HepG2 (cell line): ENCODE data around the gene N4BP2. TPM values are rescaled to one million over a fixed set of nuclear protein-coding genes. Genes with fewer than 3 reads are reported as not detected.
"Not testable (repeated sequence)": the region's sequence is repeated elsewhere in the genome, so short reads cannot be mapped to it uniquely, and the experiment has no call there.

ENCODE experiments used
- ATAC-seq: fragments of 200-7000 bp; cut with Tn5 transposase; 3 replicates; pipeline ENCODE4 v1.9.1; 2020; ENCODE audit warnings: mild to moderate bottlenecking, moderate library complexity
- BruUV-seq: library from RNA; stranded (reverse); fragments of 400-500 nt; replicated peaks from 2 replicates; lab custom pipeline; 2021; lab: Mats Ljungman, UMichigan
- CTCF ChIA-PET: fragments of 300-600 bp; formaldehyde crosslinking; extraction: SDS; loops from one replicate; lab custom pipeline; 2021; ENCODE audit warnings: low total read pairs, inconsistent platforms, low intra/inter-chr PET ratio; lab: Yijun Ruan, JAX
- POLR2A ChIA-PET: fragments of 350-600 bp; sonication (Branson Sonifier 250); formaldehyde crosslinking; loops from one replicate; lab custom pipeline; 2020; ENCODE audit warnings: antibody characterized with exemption, inconsistent platforms; lab: Yijun Ruan, JAX
- DNase-seq: peaks from one replicate; pipeline ENCODE4 v3.0.0-alpha.2; 2015; ENCODE audit warnings: low spot score
- FAIRE-seq: peaks from 3 replicates; lab custom pipeline; 2011; peaks lifted over from hg19 to GRCh38; lab: Jason Lieb, UNC
- H2AFZ ChIP-seq: one replicate; pipeline ENCODE4 v1.6.1; 2011; ENCODE audit warnings: low read length, inconsistent platforms
- H3K27ac ChIP-seq: fragments of 300-600 bp; 3 replicates; pipeline ENCODE4 v1.8.0; 2011; ENCODE audit warnings: mixed run types, mild to moderate bottlenecking, mixed read lengths, low read length, inconsistent platforms; ENCODE audit not compliant: insufficient read depth; ENCODE audit errors: extremely low read length
- H3K27me3 ChIP-seq, 2 experiments: fragments of 200-600 bp in 1 of 2; 2 replicates in 1 of 2; 3 replicates in 1 of 2; pipeline versions ENCODE4 v1.6.0 to v1.8.0; 2011; ENCODE audit warnings: low read length in 2 of 2, mild to moderate bottlenecking in 2 of 2, moderate library complexity in 2 of 2, inconsistent platforms in 1 of 2; ENCODE audit not compliant: insufficient read depth in 2 of 2, control insufficient read depth in 1 of 2
- H3K36me3 ChIP-seq, 2 experiments: fragments of 200-600 bp in 1 of 2; replicated peaks in 1 of 2; 2 replicates in 1 of 2; 3 replicates in 1 of 2; pipeline versions ENCODE4 v1.5.1 to v1.8.0; 2011; ENCODE audit warnings: low read length in 2 of 2, inconsistent platforms in 1 of 2; ENCODE audit not compliant: insufficient read depth in 2 of 2, control insufficient read depth in 1 of 2
- H3K4me1 ChIP-seq: 2 replicates; pipeline ENCODE4 v1.5.1; 2012; ENCODE audit warnings: low read length, inconsistent platforms; ENCODE audit not compliant: insufficient read depth
- H3K4me2 ChIP-seq: 2 replicates; pipeline ENCODE4 v1.6.0; 2011; ENCODE audit warnings: low read depth, low read length, inconsistent platforms
- H3K4me3 ChIP-seq, 3 experiments: fragments of 200-600 bp in 1 of 3; sonication (generic), shearing (Covaris generic) in 1 of 3; replicated peaks in 1 of 3; 2 replicates each; pipeline ENCODE4 v1.5.1; 2011 to 2016; ENCODE audit warnings: low read length in 3 of 3, inconsistent platforms in 2 of 3, low read depth in 2 of 3, mild to moderate bottlenecking in 2 of 3, control low read depth in 1 of 3, mixed read lengths in 1 of 3; ENCODE audit not compliant: insufficient read depth in 1 of 3
- H3K79me2 ChIP-seq: one replicate; pipeline ENCODE4 v1.6.1; 2011; ENCODE audit warnings: low read length, inconsistent platforms; ENCODE audit not compliant: insufficient read depth
- H3K9ac ChIP-seq: 2 replicates; pipeline ENCODE4 v1.6.0; 2011; ENCODE audit warnings: mild to moderate bottlenecking, low read depth, low read length, inconsistent platforms; ENCODE audit not compliant: insufficient read depth
- H3K9me3 ChIP-seq: 2 replicates; pipeline ENCODE4 v1.5.1; 2012; ENCODE audit warnings: mild to moderate bottlenecking, low read length
- H4K20me1 ChIP-seq: 2 replicates; pipeline ENCODE4 v1.6.0; 2011; ENCODE audit warnings: inconsistent platforms, mild to moderate bottlenecking, low read length, moderate library complexity; ENCODE audit not compliant: insufficient read depth
- ESRRA ChIP-seq: sonication (generic); formaldehyde crosslinking; IDR thresholded peaks from 2 replicates; pipeline ENCODE4 v1.5.1; 2020; ENCODE audit warnings: mild to moderate bottlenecking, low read depth, missing genetic modification reagents
- ETV6 ChIP-seq: sonication (generic); formaldehyde crosslinking; conservative IDR thresholded peaks from 2 replicates; pipeline ENCODE4 v1.4.0; 2020; ENCODE audit warnings: missing genetic modification reagents
- FLYWCH1 ChIP-seq: sonication (generic); formaldehyde crosslinking; IDR thresholded peaks from 2 replicates; pipeline ENCODE4 v1.8.1; 2023; ENCODE audit warnings: mild to moderate bottlenecking, missing genetic modification reagents
- MAFF ChIP-seq: IDR thresholded peaks from 2 replicates; pipeline ENCODE4 v1.6.1; 2011; ENCODE audit warnings: low read depth, low read length, improper control_type of control experiment
- POLR2AphosphoS5 ChIP-seq: IDR thresholded peaks from 2 replicates; pipeline ENCODE4 v1.6.1; 2012; ENCODE audit warnings: low read depth, low read length
- PPARG ChIP-seq: conservative IDR thresholded peaks from 2 replicates; pipeline ENCODE4 v1.6.1; 2016; ENCODE audit warnings: missing biosample characterization, missing genetic modification reagents
- RXRA ChIP-seq: sonication (generic); formaldehyde crosslinking; IDR thresholded peaks from 2 replicates; pipeline ENCODE4 v1.5.1; 2020; ENCODE audit warnings: missing genetic modification reagents
- SMC3 ChIP-seq: IDR thresholded peaks from 2 replicates; pipeline ENCODE4 v1.6.1; 2011; ENCODE audit warnings: low read length, improper control_type of control experiment
- SP4 ChIP-seq: sonication (generic); formaldehyde crosslinking; IDR thresholded peaks from 2 replicates; pipeline ENCODE4 v1.8.1; 2023; ENCODE audit warnings: mild to moderate bottlenecking, missing genetic modification reagents
- ZFP1 ChIP-seq: IDR thresholded peaks from 2 replicates; pipeline ENCODE4 v1.6.1; 2016
- ZFP62 ChIP-seq: sonication (generic); formaldehyde crosslinking; IDR thresholded peaks from 2 replicates; pipeline ENCODE4 v1.4.0; 2020; ENCODE audit warnings: missing genetic modification reagents
- ZIK1 ChIP-seq: sonication (generic); formaldehyde crosslinking; IDR thresholded peaks from 2 replicates; pipeline ENCODE4 v1.5.0; 2020; ENCODE audit warnings: mild to moderate bottlenecking, low read depth, missing genetic modification reagents, borderline replicate concordance
- ZNF720 ChIP-seq: sonication (generic); formaldehyde crosslinking; IDR thresholded peaks from 2 replicates; pipeline ENCODE4 v1.4.0; 2020; ENCODE audit warnings: missing genetic modification reagents
- ZSCAN30 ChIP-seq: sonication (generic); formaldehyde crosslinking; IDR thresholded peaks from 2 replicates; pipeline ENCODE4 v1.5.0; 2020; ENCODE audit warnings: mild to moderate bottlenecking, missing genetic modification reagents
- WGBS: methylation state at CpG from one replicate; pipeline ENCODE4 v1.1.6; 2017; ENCODE audit warnings: low lambda C conversion rate; 5-methylcytosine and 5-hydroxymethylcytosine counted together
- in situ Hi-C: cut with HindIII; loops from 2 replicates; pipeline ENCODE4 v1.10.0; 2017; ENCODE audit warnings: low pct_unique_long_range_greater_than_20kb; ENCODE audit not compliant: extremely low pct_ligation_motif_present
- intact Hi-C: fragments of 100-400 bp; cut with micrococcal nuclease; formaldehyde crosslinking; loops from one replicate; pipeline ENCODE4 v1.10.0; 2022; ENCODE audit not compliant: unreplicated experiment
- polyA plus RNA-seq, 8 experiments: library from polyadenylated mRNA; depleted of rRNA in 3 of 8; stranded (reverse) in 7 of 8; unstranded in 1 of 8; fragments of >200 nt; fragmentation: Illumina TruSeq in 4 of 8; extraction: Trizol in 4 of 8; gene quantifications; 2 replicates each; pipeline versions ENCODE4 v1.2.1 to v1.2.3, GENCODE V29; 2011 to 2016; ENCODE audit warnings: low read depth in 4 of 8, missing spikeins in 1 of 8, mixed read lengths in 1 of 8; ENCODE audit not compliant: insufficient read depth in 1 of 8
- total RNA-seq, 5 experiments: library from RNA; depleted of rRNA; stranded (reverse); fragments of >200 nt; fragmentation: Illumina TruSeq; extraction: Trizol; gene quantifications; 2 replicates each; pipeline ENCODE4 v1.2.3, GENCODE V29; 2016; ENCODE audit warnings: low read depth in 1 of 5
- TF ChIP-seq, protein P1 (sequence below): sonication (generic); formaldehyde crosslinking; IDR thresholded peaks from 2 replicates; pipeline ENCODE4 v1.4.0; 2020; ENCODE audit warnings: missing genetic modification reagents
- TF ChIP-seq, protein P2 (sequence below): sonication (generic); formaldehyde crosslinking; conservative IDR thresholded peaks from 2 replicates; pipeline ENCODE4 v1.8.0; 2022; ENCODE audit warnings: missing genetic modification reagents

Gene N4BP2
- total and polyA plus RNA-seq, 2 of the 13 experiments (the other 11 are each of a cell fraction or from before 2014, with no cell fraction given) = 5.6 to 12.9 TPM

DNA sequence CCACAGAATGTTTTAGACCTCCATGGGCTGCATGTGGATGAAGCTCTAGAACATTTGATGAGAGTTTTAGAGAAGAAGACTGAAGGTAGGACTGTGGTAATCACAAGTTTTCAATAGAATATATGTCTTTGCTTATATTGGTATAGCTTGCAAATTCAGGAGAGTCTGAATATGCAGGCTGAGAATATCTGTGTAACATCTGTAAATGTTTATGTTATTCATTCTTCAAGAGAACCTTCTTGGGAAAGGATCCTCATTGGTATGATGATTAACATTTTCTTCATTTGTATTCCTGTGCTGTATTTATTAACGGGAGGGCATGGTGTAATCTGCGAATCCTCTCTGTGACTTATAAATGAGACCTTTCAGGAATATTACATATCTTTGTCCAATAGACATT lies 88.1 kb downstream of the N4BP2 start (continued):
- TF ChIP-seq, protein P1, sequence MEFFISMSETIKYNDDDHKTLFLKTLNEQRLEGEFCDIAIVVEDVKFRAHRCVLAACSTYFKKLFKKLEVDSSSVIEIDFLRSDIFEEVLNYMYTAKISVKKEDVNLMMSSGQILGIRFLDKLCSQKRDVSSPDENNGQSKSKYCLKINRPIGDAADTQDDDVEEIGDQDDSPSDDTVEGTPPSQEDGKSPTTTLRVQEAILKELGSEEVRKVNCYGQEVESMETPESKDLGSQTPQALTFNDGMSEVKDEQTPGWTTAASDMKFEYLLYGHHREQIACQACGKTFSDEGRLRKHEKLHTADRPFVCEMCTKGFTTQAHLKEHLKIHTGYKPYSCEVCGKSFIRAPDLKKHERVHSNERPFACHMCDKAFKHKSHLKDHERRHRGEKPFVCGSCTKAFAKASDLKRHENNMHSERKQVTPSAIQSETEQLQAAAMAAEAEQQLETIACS (CRISPR knock-in tag) = no peak
- TF ChIP-seq ZSCAN30 (CRISPR knock-in tag) (no peak), SP4 (CRISPR knock-in tag) (no peak)

DNA sequence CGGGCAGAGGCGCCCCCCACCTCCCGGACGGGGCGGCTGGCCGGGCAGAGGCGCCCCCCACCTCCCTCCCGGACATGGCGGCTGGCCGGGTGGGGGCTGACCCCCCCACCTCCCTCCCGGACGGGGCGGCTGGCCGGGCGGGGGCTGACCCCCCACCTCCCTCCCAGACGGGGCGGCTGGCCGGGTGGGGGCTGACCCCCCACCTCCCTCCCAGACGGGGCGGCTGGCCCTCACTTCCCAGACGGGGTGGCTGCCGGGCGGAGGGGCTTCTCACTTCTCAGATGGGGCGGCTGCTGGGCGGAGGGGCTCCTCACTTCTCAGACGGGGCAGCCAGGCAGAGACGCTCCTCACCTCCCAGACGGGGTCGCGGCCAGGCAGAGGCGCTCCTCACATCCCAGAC lies 90.8 kb downstream of the N4BP2 start:
- FAIRE-seq, POLR2A ChIA-PET, H2AFZ ChIP-seq, H3K4me1 ChIP-seq, CTCF ChIA-PET, H3K4me2 ChIP-seq, H3K9ac ChIP-seq, intact Hi-C loops, DNase-seq, H3K79me2 ChIP-seq, ATAC-seq, BruUV-seq, H4K20me1 ChIP-seq, H3K27ac ChIP-seq, H3K9me3 ChIP-seq, H3K4me3 ChIP-seq, in situ Hi-C loops, H3K27me3 ChIP-seq: not testable (repeated sequence)
- peaks cover 5 to 16% of the 10 kb centered on the region in 2 experiments; a peak in 4 of 5 replicates for H3K36me3 ChIP-seq
- 100% methylated on average over 1 of the region's 31 CpGs for WGBS

DNA sequence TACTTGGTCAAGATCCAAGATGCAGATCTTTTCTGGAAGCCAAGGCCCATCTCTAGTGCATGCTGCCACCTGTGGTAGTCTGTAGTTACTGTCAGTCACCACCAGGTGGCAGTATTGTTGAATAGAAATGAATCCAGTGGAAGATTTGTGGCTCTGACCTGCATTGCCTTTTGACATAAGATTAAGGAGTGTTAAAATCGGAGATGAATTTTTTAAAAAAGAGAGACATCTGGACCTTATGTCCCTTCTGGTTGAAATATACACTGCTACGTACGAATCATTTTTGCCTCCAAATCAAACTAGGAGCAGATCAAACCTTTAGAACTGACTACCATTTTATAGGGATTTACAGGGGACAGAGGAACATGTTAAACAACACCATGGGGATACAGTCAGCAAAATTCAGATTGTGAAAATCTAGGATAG lies 93.3 kb downstream of the N4BP2 start:
- WGBS = 74% methylated on average over 3 of the region's 3 CpGs
- CTCF ChIA-PET = interaction anchor here (0.9 to 1.4 kb wide), 6 partner anchors 159 to 358 kb away, joined by 3 to 29 read pairs (median 5); no protein-coding TSS in a partner anchor
- BruUV-seq = no TSS peak
- TF ChIP-seq, protein P2, sequence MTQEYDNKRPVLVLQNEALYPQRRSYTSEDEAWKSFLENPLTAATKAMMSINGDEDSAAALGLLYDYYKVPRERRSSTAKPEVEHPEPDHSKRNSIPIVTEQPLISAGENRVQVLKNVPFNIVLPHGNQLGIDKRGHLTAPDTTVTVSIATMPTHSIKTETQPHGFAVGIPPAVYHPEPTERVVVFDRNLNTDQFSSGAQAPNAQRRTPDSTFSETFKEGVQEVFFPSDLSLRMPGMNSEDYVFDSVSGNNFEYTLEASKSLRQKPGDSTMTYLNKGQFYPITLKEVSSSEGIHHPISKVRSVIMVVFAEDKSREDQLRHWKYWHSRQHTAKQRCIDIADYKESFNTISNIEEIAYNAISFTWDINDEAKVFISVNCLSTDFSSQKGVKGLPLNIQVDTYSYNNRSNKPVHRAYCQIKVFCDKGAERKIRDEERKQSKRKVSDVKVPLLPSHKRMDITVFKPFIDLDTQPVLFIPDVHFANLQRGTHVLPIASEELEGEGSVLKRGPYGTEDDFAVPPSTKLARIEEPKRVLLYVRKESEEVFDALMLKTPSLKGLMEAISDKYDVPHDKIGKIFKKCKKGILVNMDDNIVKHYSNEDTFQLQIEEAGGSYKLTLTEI (CRISPR knock-in tag) = no peak
- TF ChIP-seq ZFP62 (no peak), PPARG (CRISPR knock-in tag) (0 out of 2 replicates have a peak, but pooled peaks have one; percentile 23), ZFP1 (no peak), SMC3 (peak; percentile 85), ETV6 (no peak), ZIK1 (no peak), POLR2AphosphoS5 (no peak), FLYWCH1 (CRISPR knock-in tag) (no peak), ESRRA (CRISPR knock-in tag) (no peak), ZNF720 (CRISPR knock-in tag) (no peak), RXRA (CRISPR knock-in tag) (no peak), MAFF (no peak)

More for the DNA sequence above, 93.3 kb downstream of the N4BP2 start:
- Histone ChIP-seq H3K4me3 (no peak overlapping the region), H3K36me3 (0 out of 5 replicates have a peak, but pooled peaks cover 0 to 14% of the 10 kb centered on the region in 2 experiments), H3K27me3 (no peaks in the 10 kb centered on the region), H2AFZ (no peak overlapping the region), H4K20me1 (no peaks in the 10 kb centered on the region), H3K4me2 (no peak overlapping the region), H3K27ac (no peak overlapping the region), H3K4me1 (no peaks in the 10 kb centered on the region), H3K79me2 (no peaks in the 10 kb centered on the region), H3K9me3 (no peaks in the 10 kb centered on the region), H3K9ac (no peak overlapping the region)
- FAIRE-seq = peak; percentile 81
- in situ Hi-C loops = loop anchor here (5.0 kb wide), 1 partner anchor 157 kb away; no protein-coding TSS in a partner anchor
- peak; percentile 78 for ATAC-seq
- intact Hi-C loops = loop anchor here (1.0 kb wide), 1 partner anchor 159 kb away; no protein-coding TSS in a partner anchor
- DNase-seq = peak; percentile 65
- POLR2A ChIA-PET = no interaction called here
